Skeletal muscle tissue (tissue), 4 donors: ENCODE measurements around the gene PHLDA3. TPM values are rescaled to one million over a fixed set of nuclear protein-coding genes. Genes with fewer than 3 reads are reported as not detected.
A peak's percentile ranks its signal among the peaks of the same experiment; 100 is the strongest.

Source experiments
- H3K27ac ChIP-seq: one replicate; pipeline ENCODE4 v1.7.0; 2013; ENCODE audit warnings: mild to moderate bottlenecking, low read depth, low read length, inconsistent platforms
- H3K27me3 ChIP-seq, 3 donors: one replicate each; pipeline ENCODE4 v1.7.0; 2013; ENCODE audit warnings: low read length in 3 of 3; ENCODE audit not compliant: control insufficient read depth in 3 of 3, insufficient read depth in 3 of 3
- H3K36me3 ChIP-seq, 3 donors: one replicate each; pipeline ENCODE4 v1.7.0; 2013; ENCODE audit warnings: low read length in 3 of 3; ENCODE audit not compliant: control insufficient read depth in 3 of 3, insufficient read depth in 3 of 3
- H3K4me1 ChIP-seq, 3 donors: one replicate each; pipeline ENCODE4 v1.7.0; 2013; ENCODE audit warnings: low read length in 3 of 3, mild to moderate bottlenecking in 3 of 3; ENCODE audit not compliant: control insufficient read depth in 3 of 3, insufficient read depth in 3 of 3
- H3K4me3 ChIP-seq, 3 donors: one replicate each; pipeline ENCODE4 v1.7.0; 2013; ENCODE audit warnings: low read length in 3 of 3
- H3K9ac ChIP-seq, 3 donors: one replicate each; pipeline ENCODE4 v1.7.0; 2013; ENCODE audit warnings: low read length in 3 of 3, mild to moderate bottlenecking in 3 of 3, moderate library complexity in 2 of 3, low read depth in 1 of 3
- H3K9me3 ChIP-seq, 3 donors: one replicate each; pipeline ENCODE4 v1.7.0; 2013; ENCODE audit warnings: low read length in 3 of 3; ENCODE audit not compliant: control insufficient read depth in 3 of 3
- total RNA-seq: library from RNA; depleted of rRNA; stranded (reverse); fragments of >200 nt; gene quantifications from one replicate; pipeline ENCODE4 v1.2.3, GENCODE V29; 2014
- donor health status: Osteomylitis.

The PHLDA3 gene
- total RNA-seq, 1 donor from 2014 or later = 8.9 TPM

- peaks cover 34 to 54% (median 48%) of the 10 kb centered on the region in 3 donors for H3K4me1 ChIP-seq
- H3K27ac ChIP-seq = peak overlapping the region; percentile 85
- H3K27me3 ChIP-seq = no peaks in the 10 kb centered on the region
- H3K36me3 ChIP-seq = no peaks in the 10 kb centered on the region
- H3K4me3 ChIP-seq = no peak overlapping the region
- H3K9ac ChIP-seq = peak overlapping the region in 2 of 3 donors; percentile 12 to 78
- no peaks in the 10 kb centered on the region for H3K9me3 ChIP-seq
These were observed 12.3 kb downstream of the PHLDA3 start for GRCh38 chr1:201456499-201457309.

- Histone ChIP-seq H3K27ac (peak overlapping the region; percentile 85), H3K4me1 (peaks cover 25 to 47% (median 42%) of the 10 kb centered on the region in 3 donors), H3K9me3 (no peaks in the 10 kb centered on the region), H3K4me3 (no peak overlapping the region), H3K27me3 (no peaks in the 10 kb centered on the region), H3K36me3 (no peaks in the 10 kb centered on the region), H3K9ac (peak overlapping the region in 1 of 3 donors; percentile 68)
These were observed 13.9 kb downstream of the PHLDA3 start for GRCh38 chr1:201455098-201455497.

DNA sequence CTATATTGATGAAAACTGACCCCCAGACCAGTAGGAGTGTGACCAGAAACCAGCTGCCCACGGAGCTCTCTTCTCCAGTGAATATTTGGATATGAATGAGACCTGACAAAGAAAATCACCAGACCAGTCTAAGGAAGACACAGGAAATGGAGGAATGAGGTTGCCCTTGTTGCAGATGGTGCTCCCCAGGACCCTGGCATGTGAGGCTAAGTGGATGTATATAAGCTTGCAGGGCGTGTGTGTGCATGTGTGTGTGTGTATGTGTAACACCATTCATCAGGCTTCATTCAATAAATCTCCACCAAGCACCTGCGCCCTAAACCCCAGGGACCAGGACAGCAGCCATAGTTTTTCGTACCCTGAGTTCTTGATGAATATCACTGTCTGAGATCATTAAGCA lies 14.4 kb downstream of the PHLDA3 start:
- Histone ChIP-seq H3K4me3 (no peak overlapping the region), H3K9ac (no peak overlapping the region), H3K9me3 (no peaks in the 10 kb centered on the region), H3K36me3 (no peaks in the 10 kb centered on the region), H3K27ac (no peak overlapping the region), H3K27me3 (no peaks in the 10 kb centered on the region), H3K4me1 (peaks cover 25 to 42% (median 41%) of the 10 kb centered on the region in 3 donors)

- H3K9ac ChIP-seq = no peak overlapping the region
- peaks cover 34 to 55% (median 49%) of the 10 kb centered on the region in 3 donors for H3K4me1 ChIP-seq
- H3K27ac ChIP-seq = no peak overlapping the region
- no peaks in the 10 kb centered on the region for H3K36me3 ChIP-seq
- no peaks in the 10 kb centered on the region for H3K9me3 ChIP-seq
- H3K27me3 ChIP-seq = no peaks in the 10 kb centered on the region
- H3K4me3 ChIP-seq = no peak overlapping the region
These were observed 16.1 kb downstream of the PHLDA3 start for GRCh38 chr1:201452866-201453265.

DNA sequence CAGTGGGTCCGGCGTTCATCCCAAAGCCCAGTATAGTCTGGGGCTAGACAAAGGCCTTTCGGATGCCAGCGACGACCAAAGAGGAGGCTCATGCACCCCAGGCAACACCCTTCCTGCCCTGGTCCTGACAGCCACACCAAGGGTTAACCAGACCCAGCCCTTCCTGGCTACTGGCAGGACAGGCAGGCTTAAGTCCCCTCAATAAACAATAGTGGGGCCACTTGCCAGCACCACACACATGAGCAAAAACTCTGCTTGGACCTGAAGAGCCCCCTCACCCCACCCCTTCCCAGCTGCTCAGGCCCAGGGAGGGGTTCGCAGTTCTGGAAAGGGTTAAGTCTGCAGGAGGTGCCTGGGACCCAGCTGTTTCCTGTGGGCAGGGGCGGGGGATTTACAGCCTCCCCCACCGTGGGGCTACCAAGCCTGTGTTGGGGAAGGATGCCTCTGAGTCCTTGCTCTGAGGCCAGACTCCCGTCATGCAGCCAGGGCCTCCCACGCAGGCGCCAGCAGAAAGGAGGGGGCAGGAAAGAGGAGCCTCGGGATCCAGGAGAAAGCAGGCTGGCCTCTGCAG lies 18.2 kb downstream of the PHLDA3 start:
- Histone ChIP-seq H3K36me3 (no peaks in the 10 kb centered on the region), H3K4me3 (peak overlapping the region in 1 of 3 donors; percentile 45), H3K27me3 (no peaks in the 10 kb centered on the region), H3K27ac (peak overlapping the region; percentile 12), H3K4me1 (peaks cover 19 to 36% (median 32%) of the 10 kb centered on the region in 3 donors), H3K9ac (peak overlapping the region in 2 of 3 donors; percentile 23 to 50), H3K9me3 (no peaks in the 10 kb centered on the region)

- Histone ChIP-seq H3K4me3 (no peak overlapping the region), H3K9me3 (no peaks in the 10 kb centered on the region), H3K27me3 (no peaks in the 10 kb centered on the region), H3K36me3 (no peaks in the 10 kb centered on the region), H3K4me1 (peaks cover 16 to 30% (median 22%) of the 10 kb centered on the region in 3 donors), H3K27ac (no peak overlapping the region), H3K9ac (peak overlapping the region in 1 of 3 donors; percentile 45)
These were observed 20.0 kb downstream of the PHLDA3 start for GRCh38 chr1:201448990-201449389.

DNA sequence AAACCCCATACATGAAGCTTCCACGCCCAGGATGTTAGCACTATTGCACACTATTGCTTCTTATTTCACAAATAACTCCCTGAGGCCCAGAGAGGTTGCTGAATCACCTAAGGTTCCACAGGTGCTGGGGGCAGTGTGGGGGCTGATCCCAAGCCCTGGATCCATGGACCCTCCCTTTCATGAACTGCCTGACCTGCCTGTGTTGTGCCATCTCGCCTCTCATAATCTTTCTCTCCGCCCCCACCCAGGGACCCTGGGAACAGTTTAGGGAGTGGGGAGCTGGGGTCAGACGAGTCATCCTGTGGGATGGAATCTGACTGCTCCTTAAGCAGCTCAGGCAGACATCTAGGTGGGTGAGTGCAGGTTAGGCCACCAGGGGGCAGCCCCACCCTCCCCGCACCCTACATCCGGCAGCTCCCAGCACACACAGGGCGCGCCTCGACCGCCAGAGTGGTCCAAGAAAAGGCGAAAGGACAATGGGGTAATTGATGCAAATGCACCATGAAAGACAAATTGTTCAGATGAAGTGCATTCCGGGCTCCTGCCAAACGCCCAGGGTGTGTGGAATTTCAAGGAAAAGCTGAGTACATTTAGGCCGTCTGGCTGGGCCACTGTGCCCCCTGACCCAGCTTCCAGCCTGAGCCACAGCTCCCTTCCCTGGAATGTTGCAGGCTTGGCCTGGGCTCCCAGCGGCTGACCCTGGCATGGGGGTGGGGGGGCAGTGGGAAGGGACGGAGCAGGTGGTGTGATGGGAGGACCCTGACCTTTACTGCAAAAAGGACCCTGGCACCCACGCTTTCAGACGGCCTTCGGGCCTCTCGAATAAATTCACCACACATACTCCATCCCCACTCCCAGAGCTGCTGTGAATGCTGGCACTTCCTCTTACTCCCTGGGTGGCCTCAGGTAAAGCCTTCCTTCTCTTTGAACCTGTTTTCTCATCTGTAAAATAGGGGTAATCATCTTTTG lies 20.8 kb downstream of the PHLDA3 start:
- H3K27ac ChIP-seq = no peak overlapping the region
- no peaks in the 10 kb centered on the region for H3K36me3 ChIP-seq
- peak overlapping the region in 1 of 3 donors; percentile 31 for H3K4me3 ChIP-seq
- no peaks in the 10 kb centered on the region for H3K27me3 ChIP-seq
- no peaks in the 10 kb centered on the region for H3K9me3 ChIP-seq
- peaks cover 16 to 30% (median 22%) of the 10 kb centered on the region in 3 donors for H3K4me1 ChIP-seq
- H3K9ac ChIP-seq = peak overlapping the region in 1 of 3 donors; percentile 57

GRCh38 chr1:201445310-201445709 lies 23.7 kb downstream of the PHLDA3 start:
- no peak overlapping the region for H3K4me3 ChIP-seq
- no peaks in the 10 kb centered on the region for H3K9me3 ChIP-seq
- no peak overlapping the region for H3K27ac ChIP-seq
- H3K27me3 ChIP-seq = no peaks in the 10 kb centered on the region
- H3K4me1 ChIP-seq = peaks cover 9 to 20% (median 14%) of the 10 kb centered on the region in 3 donors
- no peaks in the 10 kb centered on the region for H3K36me3 ChIP-seq
- no peak overlapping the region for H3K9ac ChIP-seq

DNA sequence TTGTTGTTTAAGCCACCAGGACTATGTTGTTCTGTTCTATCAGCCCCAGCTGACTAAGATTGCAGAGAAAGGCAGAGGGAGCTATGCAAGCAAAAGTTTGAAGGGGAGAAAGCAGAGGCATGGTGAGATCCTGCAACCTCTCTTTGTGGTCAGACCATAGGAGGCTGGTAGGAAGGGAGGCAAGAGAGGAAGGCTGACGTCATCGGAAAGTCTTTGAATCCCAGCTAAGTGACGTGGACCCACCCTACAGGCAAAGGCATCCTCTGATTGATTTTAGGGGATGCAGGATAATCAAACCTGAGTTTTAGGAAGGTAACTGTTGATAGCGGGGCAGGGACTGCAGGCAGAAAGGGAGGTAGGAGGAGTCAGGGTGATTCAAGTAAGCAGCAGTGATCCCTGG lies 24.2 kb downstream of the PHLDA3 start:
- Histone ChIP-seq H3K9me3 (no peaks in the 10 kb centered on the region), H3K9ac (no peak overlapping the region), H3K4me3 (no peak overlapping the region), H3K27ac (no peak overlapping the region), H3K4me1 (peaks cover 9 to 18% (median 14%) of the 10 kb centered on the region in 3 donors), H3K36me3 (no peaks in the 10 kb centered on the region), H3K27me3 (no peaks in the 10 kb centered on the region)
